C4-2B (cell line): ENCODE results near the gene GCSAM.

Experiments used
- ZFX ChIP-seq: fragments of 450-650 bp; IDR thresholded peaks from 2 replicates; pipeline ENCODE4 v1.6.1; 2017
- TF ChIP-seq, protein P1 (sequence below): fragments of 450-650 bp; conservative IDR thresholded peaks from 2 replicates; pipeline ENCODE4 v1.5.1; 2017; ENCODE audit warnings: mild to moderate bottlenecking

DNA sequence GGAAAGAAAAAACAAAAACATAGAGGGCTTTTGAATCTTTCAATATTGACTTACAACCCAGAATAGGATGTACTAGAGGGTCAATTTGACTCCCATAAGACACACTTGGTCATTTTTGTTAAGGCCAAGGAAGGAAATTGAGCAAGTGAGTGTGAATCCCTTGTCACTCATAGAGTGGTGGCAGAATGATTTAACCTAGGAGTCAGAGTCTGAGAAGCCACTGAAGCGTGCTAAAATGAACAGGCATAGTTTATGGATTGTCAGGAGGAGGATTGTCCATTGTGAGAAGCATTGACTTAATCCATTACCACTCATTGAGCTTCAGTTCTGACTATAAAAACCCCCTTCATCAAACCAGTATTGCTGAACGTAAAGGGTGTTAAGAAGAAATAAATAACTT, 8.2 kb upstream of the GCSAM start:
- TF ChIP-seq, protein P1, sequence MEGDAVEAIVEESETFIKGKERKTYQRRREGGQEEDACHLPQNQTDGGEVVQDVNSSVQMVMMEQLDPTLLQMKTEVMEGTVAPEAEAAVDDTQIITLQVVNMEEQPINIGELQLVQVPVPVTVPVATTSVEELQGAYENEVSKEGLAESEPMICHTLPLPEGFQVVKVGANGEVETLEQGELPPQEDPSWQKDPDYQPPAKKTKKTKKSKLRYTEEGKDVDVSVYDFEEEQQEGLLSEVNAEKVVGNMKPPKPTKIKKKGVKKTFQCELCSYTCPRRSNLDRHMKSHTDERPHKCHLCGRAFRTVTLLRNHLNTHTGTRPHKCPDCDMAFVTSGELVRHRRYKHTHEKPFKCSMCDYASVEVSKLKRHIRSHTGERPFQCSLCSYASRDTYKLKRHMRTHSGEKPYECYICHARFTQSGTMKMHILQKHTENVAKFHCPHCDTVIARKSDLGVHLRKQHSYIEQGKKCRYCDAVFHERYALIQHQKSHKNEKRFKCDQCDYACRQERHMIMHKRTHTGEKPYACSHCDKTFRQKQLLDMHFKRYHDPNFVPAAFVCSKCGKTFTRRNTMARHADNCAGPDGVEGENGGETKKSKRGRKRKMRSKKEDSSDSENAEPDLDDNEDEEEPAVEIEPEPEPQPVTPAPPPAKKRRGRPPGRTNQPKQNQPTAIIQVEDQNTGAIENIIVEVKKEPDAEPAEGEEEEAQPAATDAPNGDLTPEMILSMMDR = no peak
- TF ChIP-seq ZFX = no peak
